Measurements from ENCODE around the gene CYP11A1. TPM values are rescaled to one million over a fixed set of nuclear protein-coding genes. Genes with fewer than 3 reads are reported as not detected.

The CYP11A1 gene
- 0.15 TPM in 1 of 2 replicates, not detected in the other for total RNA-seq (ENCODE audit: low replicate concordance)

DNA sequence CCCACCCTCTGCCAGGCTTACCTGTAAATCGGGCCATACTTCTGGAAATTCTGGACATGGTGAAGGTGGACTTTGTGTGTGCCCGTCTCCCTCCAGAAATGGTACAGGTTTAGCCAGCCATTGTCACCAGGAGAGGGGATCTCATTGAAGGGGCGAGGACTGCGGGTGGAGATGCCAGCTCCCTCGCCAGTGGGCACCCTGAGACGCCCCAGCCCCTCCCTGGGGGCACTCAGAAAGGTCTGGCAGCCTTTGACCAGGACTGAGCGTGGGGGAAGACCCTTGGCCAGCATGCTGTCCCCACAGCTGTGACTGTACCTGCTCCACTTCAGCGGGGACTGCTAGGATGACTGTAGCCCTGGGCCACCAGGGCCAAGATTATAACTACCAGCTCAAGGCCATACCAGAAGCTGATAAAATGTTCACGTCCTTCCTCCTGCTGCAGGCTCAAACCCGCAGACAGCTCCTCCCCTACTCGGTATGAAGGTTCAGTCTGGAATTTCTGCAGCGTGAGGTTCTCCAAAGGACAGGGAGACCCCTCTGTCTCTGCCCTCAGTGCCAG is at the start of gene CYP11A1:
TSS of gene CYP11A1 (minus strand) at position 351 of the 559 bp plus-strand sequence. CDS start at position 290, 61 bp downstream.

Other genes starting within 250 kb of the CYP11A1 start
- gene ISLR2, start 237.1 kb downstream of the CYP11A1 start, total RNA-seq (ENCODE audit: low replicate concordance), result 0.08 TPM in 1 of 2 replicates, not detected in the other
- 44.8 and 87.3 TPM in 2 replicates for gene ISLR, start 193.9 kb downstream of the CYP11A1 start, total RNA-seq (ENCODE audit: low replicate concordance)
- 26.2 TPM in 1 of 2 replicates, not detected in the other for gene STRA6, start 164.9 kb downstream of the CYP11A1 start, total RNA-seq (ENCODE audit: low replicate concordance)
- 0.60 TPM in 1 of 2 replicates, not detected in the other for gene CCDC33, start 131.3 kb downstream of the CYP11A1 start, total RNA-seq (ENCODE audit: low replicate concordance)
- gene SEMA7A, start 66.3 kb upstream of the CYP11A1 start, total RNA-seq (ENCODE audit: low replicate concordance), result 2.6 and 4.7 TPM in 2 replicates
- gene UBL7, start 93.5 kb upstream of the CYP11A1 start, total RNA-seq (ENCODE audit: low replicate concordance), result 13.1 and 29.8 TPM in 2 replicates
- gene ARID3B, start 173.6 kb upstream of the CYP11A1 start, total RNA-seq (ENCODE audit: low replicate concordance), result 0.98 and 2.5 TPM in 2 replicates
- gene CLK3, start 248.2 kb upstream of the CYP11A1 start, total RNA-seq (ENCODE audit: low replicate concordance), result 48.0 and 65.8 TPM in 2 replicates

All from smooth muscle cell of the coronary artery (primary cell).